Uterus (tissue), 4 donors: ENCODE results near the gene CNOT3. TPM values are rescaled to one million over a fixed set of nuclear protein-coding genes. Genes with fewer than 3 reads are reported as not detected.

Experiments
- DNase-seq, 2 donors: peaks; one replicate each; pipeline ENCODE4 v3.0.0-alpha.2; 2019 to 2020
- H3K27ac ChIP-seq, 2 donors: fragments of 200-600 bp; sonication (generic); 1 replicate in 1 of 2; 2 replicates in 1 of 2; pipeline ENCODE4 v1.5.1; 2016 to 2018
- H3K27me3 ChIP-seq, 2 donors: fragments of 200-600 bp; sonication (generic); one replicate each; pipeline ENCODE4 v1.5.1; 2018 to 2019; ENCODE audit warnings: control low read depth in 1 of 2
- H3K36me3 ChIP-seq, 2 donors: fragments of 200-600 bp; sonication (generic); one replicate each; pipeline ENCODE4 v1.5.1; 2019; ENCODE audit warnings: control low read depth in 1 of 2
- H3K4me1 ChIP-seq, 2 donors: fragments of 200-600 bp; sonication (generic); one replicate each; pipeline ENCODE4 v1.5.1; 2018 to 2019; ENCODE audit warnings: control low read depth in 1 of 2
- H3K4me3 ChIP-seq, 2 donors: fragments of 200-600 bp; sonication (generic); 1 replicate in 1 of 2; 2 replicates in 1 of 2; pipeline ENCODE4 v1.5.1; 2018 to 2019; ENCODE audit warnings: mild to moderate bottlenecking in 1 of 2
- H3K9me3 ChIP-seq, 2 donors: fragments of 200-600 bp; sonication (generic); one replicate each; pipeline ENCODE4 v1.5.1; 2019; ENCODE audit warnings: control low read depth in 1 of 2
- CTCF ChIP-seq, 4 experiments: fragments of 200-600 bp in 2 of 4; fragments of 450-650 bp in 2 of 4; sonication (generic) in 2 of 4; IDR thresholded peaks; one replicate each; pipeline ENCODE4 v1.5.1; 2016 to 2019; ENCODE audit warnings: antibody characterized with exemption in 4 of 4, mild to moderate bottlenecking in 2 of 4, moderate library complexity in 1 of 4
- POLR2A ChIP-seq, 2 donors: fragments of 450-650 bp; IDR thresholded peaks; one replicate each; pipeline ENCODE4 v1.6.1; 2016; ENCODE audit warnings: antibody characterized with exemption in 2 of 2, mild to moderate bottlenecking in 1 of 2, moderate library complexity in 1 of 2
- intact Hi-C: fragments of 100-400 bp; cut with DNase I; formaldehyde crosslinking; loops from one replicate; pipeline ENCODE4 v1.15.1; 2023; ENCODE audit warnings: low total_unique reads
- total RNA-seq, 4 donors: library from RNA; depleted of rRNA in 3 of 4; stranded (reverse); fragments of >200 nt in 3 of 4; gene quantifications; one replicate each; pipeline versions ENCODE4 v1.1.0 to v1.2.4, GENCODE V29; 2014 to 2023
- donor health status: DM: yes; HTN: yes; CAD: no.

The CNOT3 gene
- total RNA-seq, 4 donors from 2014 or later: 0.88 to 41.6 (median 9.9) TPM

DNA sequence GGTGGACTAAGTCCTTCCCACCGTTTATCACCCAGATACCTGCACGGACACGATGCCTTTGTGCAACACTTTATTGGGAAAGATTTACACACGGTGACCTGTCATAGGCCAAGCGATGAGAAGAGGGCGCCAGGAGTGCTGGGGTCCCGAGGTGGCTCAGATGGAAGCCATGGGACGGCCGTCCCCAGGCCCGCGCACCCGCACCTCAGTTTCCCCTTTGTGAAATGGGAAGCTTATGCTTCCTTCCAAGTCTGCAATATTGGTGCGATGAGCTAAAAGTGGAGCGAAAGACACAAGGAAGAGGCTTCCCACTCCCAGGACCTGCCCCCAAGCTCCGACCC lies 35.8 kb downstream of the CNOT3 start:
- H3K27ac ChIP-seq: no peak overlapping the region
- H3K4me3 ChIP-seq: no peak overlapping the region
- H3K9me3 ChIP-seq: no peaks in the 10 kb centered on the region
- intact Hi-C loops: loop anchor here (5.0 kb wide), 1 partner anchor 54 kb away; no protein-coding TSS in a partner anchor
- TF ChIP-seq CTCF (IDR thresholded peaks at IDR 0.05) (no peak), POLR2A (IDR thresholded peaks at IDR 0.05) (no peak)
- no peaks in the 10 kb centered on the region for H3K27me3 ChIP-seq
- no peaks in the 10 kb centered on the region for H3K36me3 ChIP-seq
- H3K4me1 ChIP-seq: no peaks in the 10 kb centered on the region
- no peak for DNase-seq

- no peaks in the 10 kb centered on the region for H3K9me3 ChIP-seq
- intact Hi-C loops: loop anchor here (5.0 kb wide), 1 partner anchor 53 kb away; no protein-coding TSS in a partner anchor
- no peak for DNase-seq
- no peaks in the 10 kb centered on the region for H3K36me3 ChIP-seq
- H3K4me3 ChIP-seq: no peak overlapping the region
- no peak overlapping the region for H3K27ac ChIP-seq
- no peaks in the 10 kb centered on the region for H3K27me3 ChIP-seq
- H3K4me1 ChIP-seq: no peaks in the 10 kb centered on the region
- TF ChIP-seq CTCF (IDR thresholded peaks at IDR 0.05): no peak
- no peak for TF ChIP-seq POLR2A (IDR thresholded peaks at IDR 0.05)
Measured at GRCh38 chr19:54173951-54174834, 36.6 kb downstream of the CNOT3 start.

DNA sequence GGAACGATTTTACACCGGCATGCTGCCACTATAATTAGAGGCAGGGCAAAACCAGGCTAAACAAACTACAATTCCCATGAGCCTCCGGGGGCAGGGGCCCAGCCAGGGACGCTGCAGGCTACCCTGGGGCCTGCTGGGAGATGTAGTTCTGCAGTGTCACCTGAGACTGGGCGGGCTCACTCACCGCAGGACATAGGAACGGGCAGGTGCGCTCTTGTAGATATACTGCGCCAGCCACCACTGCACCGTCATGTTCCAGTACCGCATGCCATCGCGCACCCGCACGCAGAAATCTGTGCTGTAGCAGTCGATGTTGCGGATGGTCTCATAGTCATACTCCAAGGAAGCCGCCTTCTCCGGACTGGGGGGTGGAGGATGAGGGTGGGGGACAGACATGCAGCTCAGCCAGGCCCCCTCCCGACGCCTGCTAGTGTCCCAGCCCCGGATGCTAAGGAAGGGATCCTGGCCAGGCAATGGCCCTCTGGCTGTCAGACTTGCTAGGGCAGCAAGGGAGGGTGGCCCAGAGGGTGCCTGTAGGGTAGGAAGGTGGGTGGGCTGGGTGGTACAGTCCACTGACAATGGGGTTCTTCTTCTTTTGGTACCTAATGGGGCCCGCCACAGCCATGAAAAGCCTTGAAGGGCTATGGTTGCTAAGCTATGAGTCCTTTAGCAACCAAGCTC lies 41.2 kb downstream of the CNOT3 start:
- no peak for TF ChIP-seq POLR2A (IDR thresholded peaks at IDR 0.05)
- TF ChIP-seq CTCF (IDR thresholded peaks at IDR 0.05): no peak
- H3K4me1 ChIP-seq: no peaks in the 10 kb centered on the region
- no peak overlapping the region for H3K4me3 ChIP-seq
- DNase-seq: no peak
- H3K9me3 ChIP-seq: no peaks in the 10 kb centered on the region
- H3K27me3 ChIP-seq: no peaks in the 10 kb centered on the region
- H3K36me3 ChIP-seq: no peaks in the 10 kb centered on the region
- intact Hi-C loops: no loop called here
- H3K27ac ChIP-seq: no peak overlapping the region

- Histone ChIP-seq H3K4me1 (no peaks in the 10 kb centered on the region), H3K36me3 (no peaks in the 10 kb centered on the region), H3K27me3 (no peaks in the 10 kb centered on the region), H3K9me3 (no peaks in the 10 kb centered on the region), H3K4me3 (no peak overlapping the region), H3K27ac (no peak overlapping the region)
- intact Hi-C loops: no loop called here
- TF ChIP-seq CTCF (IDR thresholded peaks at IDR 0.05) (no peak), POLR2A (IDR thresholded peaks at IDR 0.05) (no peak)
- no peak for DNase-seq
Measured at GRCh38 chr19:54179262-54179852, 41.8 kb downstream of the CNOT3 start.
